ENCODE data around the gene NAA40. TPM values are rescaled to one million over a fixed set of nuclear protein-coding genes. Genes with fewer than 3 reads are reported as not detected.

The NAA40 gene
- total and polyA plus RNA-seq, 2 of the 13 experiments (the other 11 are each of a cell fraction or from before 2014, with no cell fraction given), result 11.1 to 17.9 TPM

DNA sequence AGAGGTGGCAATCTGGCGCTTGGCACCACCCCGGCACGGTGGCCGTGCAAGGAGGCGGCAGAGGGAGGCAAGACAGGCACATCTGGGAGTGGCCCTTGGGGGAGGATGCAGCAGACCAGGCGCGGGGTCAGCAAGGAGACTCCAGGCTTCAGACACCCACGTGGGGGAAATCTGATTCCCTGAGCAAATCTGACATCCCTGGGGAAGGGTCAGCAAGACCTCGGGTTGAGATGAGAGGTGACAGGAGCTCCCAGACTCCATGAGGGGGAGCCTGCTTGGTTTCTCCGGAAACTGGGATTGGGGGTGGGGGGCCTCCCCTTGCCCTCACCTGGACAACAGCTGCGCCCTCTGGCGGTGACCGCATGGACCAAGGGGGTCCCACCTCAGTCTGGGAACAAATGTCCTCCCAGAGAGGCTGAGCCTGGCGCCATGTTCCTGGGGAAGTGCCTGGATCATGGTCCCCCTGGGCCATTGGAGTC lies 17.8 kb upstream of the NAA40 start (continued):
- TF ChIP-seq, protein P1, sequence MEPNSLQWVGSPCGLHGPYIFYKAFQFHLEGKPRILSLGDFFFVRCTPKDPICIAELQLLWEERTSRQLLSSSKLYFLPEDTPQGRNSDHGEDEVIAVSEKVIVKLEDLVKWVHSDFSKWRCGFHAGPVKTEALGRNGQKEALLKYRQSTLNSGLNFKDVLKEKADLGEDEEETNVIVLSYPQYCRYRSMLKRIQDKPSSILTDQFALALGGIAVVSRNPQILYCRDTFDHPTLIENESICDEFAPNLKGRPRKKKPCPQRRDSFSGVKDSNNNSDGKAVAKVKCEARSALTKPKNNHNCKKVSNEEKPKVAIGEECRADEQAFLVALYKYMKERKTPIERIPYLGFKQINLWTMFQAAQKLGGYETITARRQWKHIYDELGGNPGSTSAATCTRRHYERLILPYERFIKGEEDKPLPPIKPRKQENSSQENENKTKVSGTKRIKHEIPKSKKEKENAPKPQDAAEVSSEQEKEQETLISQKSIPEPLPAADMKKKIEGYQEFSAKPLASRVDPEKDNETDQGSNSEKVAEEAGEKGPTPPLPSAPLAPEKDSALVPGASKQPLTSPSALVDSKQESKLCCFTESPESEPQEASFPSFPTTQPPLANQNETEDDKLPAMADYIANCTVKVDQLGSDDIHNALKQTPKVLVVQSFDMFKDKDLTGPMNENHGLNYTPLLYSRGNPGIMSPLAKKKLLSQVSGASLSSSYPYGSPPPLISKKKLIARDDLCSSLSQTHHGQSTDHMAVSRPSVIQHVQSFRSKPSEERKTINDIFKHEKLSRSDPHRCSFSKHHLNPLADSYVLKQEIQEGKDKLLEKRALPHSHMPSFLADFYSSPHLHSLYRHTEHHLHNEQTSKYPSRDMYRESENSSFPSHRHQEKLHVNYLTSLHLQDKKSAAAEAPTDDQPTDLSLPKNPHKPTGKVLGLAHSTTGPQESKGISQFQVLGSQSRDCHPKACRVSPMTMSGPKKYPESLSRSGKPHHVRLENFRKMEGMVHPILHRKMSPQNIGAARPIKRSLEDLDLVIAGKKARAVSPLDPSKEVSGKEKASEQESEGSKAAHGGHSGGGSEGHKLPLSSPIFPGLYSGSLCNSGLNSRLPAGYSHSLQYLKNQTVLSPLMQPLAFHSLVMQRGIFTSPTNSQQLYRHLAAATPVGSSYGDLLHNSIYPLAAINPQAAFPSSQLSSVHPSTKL (CRISPR knock-in tag; IDR thresholded peaks at IDR 0.05), result 0 out of 2 replicates have a peak, but pooled peaks have one; percentile 11
- TF ChIP-seq ESRRA (CRISPR knock-in tag; IDR thresholded peaks at IDR 0.05; ENCODE audit: low read depth) (no peak), ZNF672 (CRISPR knock-in tag; IDR thresholded peaks at IDR 0.05) (no peak), ZZZ3 (CRISPR knock-in tag; IDR thresholded peaks at IDR 0.05; ENCODE audit: borderline replicate concordance) (no peak), HOXA3 (CRISPR knock-in tag; IDR thresholded peaks at IDR 0.05) (0 out of 2 replicates have a peak, but pooled peaks have one; percentile 14), MAZ (IDR thresholded peaks at IDR 0.05; ENCODE audit: borderline replicate concordance, low read depth, low read length) (peak; percentile 43; the same call in 1 of the 2 replicates), MAZ (CRISPR knock-in tag; IDR thresholded peaks at IDR 0.05; ENCODE audit: low read depth) (peak; percentile 51; the same call in 1 of the 2 replicates), GABPA (IDR thresholded peaks at IDR 0.05; ENCODE audit: low read depth, low read length) (no peak), GABPA (CRISPR knock-in tag; IDR thresholded peaks at IDR 0.05; ENCODE audit: low read depth) (peak; percentile 36; the same call in 1 of the 2 replicates), KMT2B (CRISPR knock-in tag; IDR thresholded peaks at IDR 0.05) (0 out of 2 replicates have a peak, but pooled peaks have one; percentile 23), RARA (CRISPR knock-in tag; IDR thresholded peaks at IDR 0.05) (0 out of 2 replicates have a peak, but pooled peaks have one; percentile 16), KAT7 (CRISPR knock-in tag; IDR thresholded peaks at IDR 0.05; ENCODE audit: borderline replicate concordance) (peak; percentile 69; the same call in 1 of the 2 replicates), ZNF552 (CRISPR knock-in tag; IDR thresholded peaks at IDR 0.05; ENCODE audit: borderline replicate concordance) (no peak), ZNF510 (CRISPR knock-in tag; IDR thresholded peaks at IDR 0.05; ENCODE audit: low read depth) (no peak), MYC (CRISPR knock-in tag; IDR thresholded peaks at IDR 0.05; ENCODE audit: borderline replicate concordance) (peak; percentile 56; the same call in 1 of the 2 replicates), ZNF124 (CRISPR knock-in tag; IDR thresholded peaks at IDR 0.05) (no peak)
- TF ChIP-seq, protein P2, sequence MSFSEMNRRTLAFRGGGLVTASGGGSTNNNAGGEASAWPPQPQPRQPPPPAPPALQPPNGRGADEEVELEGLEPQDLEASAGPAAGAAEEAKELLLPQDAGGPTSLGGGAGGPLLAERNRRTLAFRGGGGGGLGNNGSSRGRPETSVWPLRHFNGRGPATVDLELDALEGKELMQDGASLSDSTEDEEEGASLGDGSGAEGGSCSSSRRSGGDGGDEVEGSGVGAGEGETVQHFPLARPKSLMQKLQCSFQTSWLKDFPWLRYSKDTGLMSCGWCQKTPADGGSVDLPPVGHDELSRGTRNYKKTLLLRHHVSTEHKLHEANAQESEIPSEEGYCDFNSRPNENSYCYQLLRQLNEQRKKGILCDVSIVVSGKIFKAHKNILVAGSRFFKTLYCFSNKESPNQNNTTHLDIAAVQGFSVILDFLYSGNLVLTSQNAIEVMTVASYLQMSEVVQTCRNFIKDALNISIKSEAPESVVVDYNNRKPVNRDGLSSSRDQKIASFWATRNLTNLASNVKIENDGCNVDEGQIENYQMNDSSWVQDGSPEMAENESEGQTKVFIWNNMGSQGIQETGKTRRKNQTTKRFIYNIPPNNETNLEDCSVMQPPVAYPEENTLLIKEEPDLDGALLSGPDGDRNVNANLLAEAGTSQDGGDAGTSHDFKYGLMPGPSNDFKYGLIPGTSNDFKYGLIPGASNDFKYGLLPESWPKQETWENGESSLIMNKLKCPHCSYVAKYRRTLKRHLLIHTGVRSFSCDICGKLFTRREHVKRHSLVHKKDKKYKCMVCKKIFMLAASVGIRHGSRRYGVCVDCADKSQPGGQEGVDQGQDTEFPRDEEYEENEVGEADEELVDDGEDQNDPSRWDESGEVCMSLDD (CRISPR knock-in tag; IDR thresholded peaks at IDR 0.05; ENCODE audit: borderline replicate concordance), result 0 out of 2 replicates have a peak, but pooled peaks have one; percentile 48
- TF ChIP-seq, protein P3, sequence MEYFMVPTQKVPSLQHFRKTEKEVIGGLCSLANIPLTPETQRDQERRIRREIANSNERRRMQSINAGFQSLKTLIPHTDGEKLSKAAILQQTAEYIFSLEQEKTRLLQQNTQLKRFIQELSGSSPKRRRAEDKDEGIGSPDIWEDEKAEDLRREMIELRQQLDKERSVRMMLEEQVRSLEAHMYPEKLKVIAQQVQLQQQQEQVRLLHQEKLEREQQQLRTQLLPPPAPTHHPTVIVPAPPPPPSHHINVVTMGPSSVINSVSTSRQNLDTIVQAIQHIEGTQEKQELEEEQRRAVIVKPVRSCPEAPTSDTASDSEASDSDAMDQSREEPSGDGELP (IDR thresholded peaks at IDR 0.05; ENCODE audit: borderline replicate concordance, low read depth), result peak; percentile 47; the same call in 1 of the 2 replicates
- TF ChIP-seq, protein P4, sequence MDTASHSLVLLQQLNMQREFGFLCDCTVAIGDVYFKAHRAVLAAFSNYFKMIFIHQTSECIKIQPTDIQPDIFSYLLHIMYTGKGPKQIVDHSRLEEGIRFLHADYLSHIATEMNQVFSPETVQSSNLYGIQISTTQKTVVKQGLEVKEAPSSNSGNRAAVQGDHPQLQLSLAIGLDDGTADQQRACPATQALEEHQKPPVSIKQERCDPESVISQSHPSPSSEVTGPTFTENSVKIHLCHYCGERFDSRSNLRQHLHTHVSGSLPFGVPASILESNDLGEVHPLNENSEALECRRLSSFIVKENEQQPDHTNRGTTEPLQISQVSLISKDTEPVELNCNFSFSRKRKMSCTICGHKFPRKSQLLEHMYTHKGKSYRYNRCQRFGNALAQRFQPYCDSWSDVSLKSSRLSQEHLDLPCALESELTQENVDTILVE (CRISPR knock-in tag; IDR thresholded peaks at IDR 0.05), result no peak
- TF ChIP-seq, protein P5, sequence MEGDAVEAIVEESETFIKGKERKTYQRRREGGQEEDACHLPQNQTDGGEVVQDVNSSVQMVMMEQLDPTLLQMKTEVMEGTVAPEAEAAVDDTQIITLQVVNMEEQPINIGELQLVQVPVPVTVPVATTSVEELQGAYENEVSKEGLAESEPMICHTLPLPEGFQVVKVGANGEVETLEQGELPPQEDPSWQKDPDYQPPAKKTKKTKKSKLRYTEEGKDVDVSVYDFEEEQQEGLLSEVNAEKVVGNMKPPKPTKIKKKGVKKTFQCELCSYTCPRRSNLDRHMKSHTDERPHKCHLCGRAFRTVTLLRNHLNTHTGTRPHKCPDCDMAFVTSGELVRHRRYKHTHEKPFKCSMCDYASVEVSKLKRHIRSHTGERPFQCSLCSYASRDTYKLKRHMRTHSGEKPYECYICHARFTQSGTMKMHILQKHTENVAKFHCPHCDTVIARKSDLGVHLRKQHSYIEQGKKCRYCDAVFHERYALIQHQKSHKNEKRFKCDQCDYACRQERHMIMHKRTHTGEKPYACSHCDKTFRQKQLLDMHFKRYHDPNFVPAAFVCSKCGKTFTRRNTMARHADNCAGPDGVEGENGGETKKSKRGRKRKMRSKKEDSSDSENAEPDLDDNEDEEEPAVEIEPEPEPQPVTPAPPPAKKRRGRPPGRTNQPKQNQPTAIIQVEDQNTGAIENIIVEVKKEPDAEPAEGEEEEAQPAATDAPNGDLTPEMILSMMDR (CRISPR knock-in tag; IDR thresholded peaks at IDR 0.05), result peak; percentile 84
